HFF-Myc (cell line): ENCODE results near the gene STPG4.

Experiments used
- DNase-seq: peaks from one replicate; pipeline ENCODE4 v3.0.0-alpha.2; 2011; ENCODE audit warnings: low read depth; ENCODE audit errors: extremely low read depth
- H3K4me3 ChIP-seq: replicated peaks from 2 replicates; pipeline ENCODE4 v1.5.1; 2011; ENCODE audit warnings: low read depth, mild to moderate bottlenecking, control low read depth, low read length
- TF ChIP-seq, protein P1 (sequence below): IDR thresholded peaks from 2 replicates; pipeline ENCODE4 v1.5.1; 2012; ENCODE audit warnings: mild to moderate bottlenecking, low read depth, low read length, control low read depth; ENCODE audit errors: missing control alignments

The STPG4 gene

DNA sequence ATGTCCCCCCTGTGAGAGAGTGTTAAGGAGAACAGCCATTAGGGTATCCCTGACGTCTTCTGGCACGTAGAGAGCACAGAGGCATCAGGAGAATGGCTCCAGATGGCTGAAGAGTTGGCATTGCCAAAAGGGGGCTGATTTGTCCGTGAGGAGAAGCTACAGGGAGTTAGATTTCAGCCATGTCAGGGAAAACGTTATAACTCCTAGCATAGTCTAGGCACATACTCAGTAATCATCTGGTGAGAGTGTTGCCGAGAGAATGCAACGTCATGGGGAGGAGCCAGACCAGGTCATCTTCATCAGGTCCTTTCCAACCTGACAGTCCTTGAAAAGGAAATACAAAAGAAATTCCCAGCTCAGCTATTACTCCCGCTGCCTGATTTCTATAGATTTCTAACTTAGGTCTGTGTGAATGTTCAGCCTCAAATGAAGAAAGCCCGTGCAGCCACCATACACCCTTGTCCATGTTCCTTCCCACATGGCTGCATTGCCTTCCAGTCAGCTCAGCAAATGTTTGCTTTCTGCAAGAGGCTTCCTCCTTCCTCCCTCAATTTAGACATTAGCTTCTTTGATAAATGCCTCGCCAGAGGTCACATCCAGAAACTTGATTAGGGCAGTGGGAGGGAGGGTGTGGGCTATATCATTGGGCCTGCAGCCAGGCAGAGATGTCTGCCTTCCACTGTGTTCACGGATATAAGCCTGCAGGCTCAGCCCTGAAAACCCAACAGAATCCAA lies 93.0 kb downstream of the STPG4 start:
- TF ChIP-seq, protein P1, sequence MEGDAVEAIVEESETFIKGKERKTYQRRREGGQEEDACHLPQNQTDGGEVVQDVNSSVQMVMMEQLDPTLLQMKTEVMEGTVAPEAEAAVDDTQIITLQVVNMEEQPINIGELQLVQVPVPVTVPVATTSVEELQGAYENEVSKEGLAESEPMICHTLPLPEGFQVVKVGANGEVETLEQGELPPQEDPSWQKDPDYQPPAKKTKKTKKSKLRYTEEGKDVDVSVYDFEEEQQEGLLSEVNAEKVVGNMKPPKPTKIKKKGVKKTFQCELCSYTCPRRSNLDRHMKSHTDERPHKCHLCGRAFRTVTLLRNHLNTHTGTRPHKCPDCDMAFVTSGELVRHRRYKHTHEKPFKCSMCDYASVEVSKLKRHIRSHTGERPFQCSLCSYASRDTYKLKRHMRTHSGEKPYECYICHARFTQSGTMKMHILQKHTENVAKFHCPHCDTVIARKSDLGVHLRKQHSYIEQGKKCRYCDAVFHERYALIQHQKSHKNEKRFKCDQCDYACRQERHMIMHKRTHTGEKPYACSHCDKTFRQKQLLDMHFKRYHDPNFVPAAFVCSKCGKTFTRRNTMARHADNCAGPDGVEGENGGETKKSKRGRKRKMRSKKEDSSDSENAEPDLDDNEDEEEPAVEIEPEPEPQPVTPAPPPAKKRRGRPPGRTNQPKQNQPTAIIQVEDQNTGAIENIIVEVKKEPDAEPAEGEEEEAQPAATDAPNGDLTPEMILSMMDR: no peak
- no peak overlapping the region for H3K4me3 ChIP-seq
- DNase-seq: no peak

- TF ChIP-seq, protein P1: no peak
- DNase-seq: no peak
- no peak overlapping the region for H3K4me3 ChIP-seq
Observed at GRCh38 chr2:47060652-47061170, 94.4 kb downstream of the STPG4 start.

DNA sequence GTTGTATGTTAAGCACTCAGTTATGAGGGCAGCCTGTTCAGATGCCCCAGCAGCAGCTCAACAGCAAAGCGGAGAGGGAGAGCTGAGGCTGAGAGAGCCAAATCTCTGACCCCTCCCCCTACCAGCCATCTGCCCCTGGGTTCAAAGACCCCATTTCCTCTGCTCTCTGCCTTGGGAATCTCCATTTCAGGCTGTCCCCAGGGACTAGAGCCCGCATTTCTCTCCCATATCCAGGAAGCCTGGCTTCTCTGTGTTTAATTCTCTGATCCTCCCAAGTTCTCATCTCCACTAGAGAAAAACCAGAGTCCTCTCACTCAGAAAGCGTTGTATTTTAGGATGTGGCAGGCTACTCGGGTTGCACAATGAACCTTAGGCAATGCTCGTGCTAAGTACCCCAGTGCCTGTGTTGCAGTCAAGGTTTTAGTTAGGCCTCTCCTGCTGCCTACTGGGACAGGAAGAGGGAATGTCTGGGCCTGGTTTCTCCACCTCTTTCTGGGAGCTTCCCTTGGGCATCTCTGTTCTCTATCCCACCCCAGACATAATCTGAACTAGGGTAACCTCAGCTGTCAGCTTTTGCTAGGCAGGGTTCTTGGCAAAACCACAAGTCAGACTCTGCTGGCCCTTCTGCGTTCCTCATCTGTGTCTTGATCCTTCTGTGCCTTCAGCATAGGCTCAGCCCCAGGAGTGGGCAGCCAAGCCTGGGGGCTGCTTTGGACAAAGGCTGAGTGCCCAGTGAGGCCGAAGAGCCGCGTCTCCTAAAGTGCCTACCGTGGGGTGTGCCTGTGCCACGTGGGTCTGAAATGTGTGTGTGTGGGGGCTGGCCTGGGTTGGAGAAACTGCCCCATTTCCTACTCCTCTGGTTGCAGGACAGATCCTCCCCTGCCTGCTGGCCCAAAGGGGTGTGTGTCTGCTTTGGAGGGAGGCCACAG lies 96.8 kb downstream of the STPG4 start:
- no peak overlapping the region for H3K4me3 ChIP-seq
- TF ChIP-seq, protein P1: no peak
- DNase-seq: no peak

GRCh38 chr2:47057687-47058002 lies 97.5 kb downstream of the STPG4 start:
- TF ChIP-seq, protein P1: no peak
- DNase-seq: no peak
- H3K4me3 ChIP-seq: no peak overlapping the region

DNA sequence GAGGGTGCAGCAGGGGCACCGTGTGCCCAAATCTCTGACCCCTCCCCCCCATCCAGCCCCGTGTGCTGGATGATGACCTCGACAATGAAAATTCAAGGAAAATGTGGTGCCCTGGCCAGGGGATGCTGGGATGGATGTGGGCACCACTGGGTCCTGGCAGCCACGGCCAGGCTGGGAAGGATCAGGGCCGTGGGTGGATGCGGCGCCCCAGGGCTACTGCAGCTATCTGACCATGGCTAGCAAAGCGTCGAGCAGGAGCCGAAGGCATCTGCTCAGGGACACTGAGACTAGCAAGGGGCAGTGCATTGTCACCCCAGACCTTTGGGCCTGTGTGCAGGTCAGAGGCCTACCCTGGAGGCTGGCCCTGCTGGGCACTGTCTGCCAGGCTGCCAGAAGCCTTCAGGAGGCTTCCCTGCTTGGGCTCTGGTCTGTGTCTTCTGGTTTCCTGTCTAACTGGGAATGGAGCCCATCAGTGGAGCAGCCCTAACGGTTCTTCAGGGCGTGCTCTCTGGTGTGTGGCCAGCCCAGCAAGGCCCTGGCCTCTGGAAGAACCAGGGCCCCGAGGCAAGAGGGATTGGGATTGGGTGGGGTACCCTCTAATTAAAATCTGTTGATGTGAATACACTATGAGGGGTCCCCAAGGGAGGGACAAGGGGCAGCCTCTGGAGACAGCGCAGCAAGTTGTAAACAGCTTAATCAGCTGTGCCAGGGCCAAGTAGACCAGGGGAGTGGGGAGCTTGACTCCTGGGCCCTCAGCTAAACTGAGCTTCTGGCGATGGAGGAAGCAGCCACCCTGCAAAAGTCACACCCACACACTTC lies 98.0 kb downstream of the STPG4 start:
- TF ChIP-seq, protein P1: no peak
- no peak for DNase-seq

DNA sequence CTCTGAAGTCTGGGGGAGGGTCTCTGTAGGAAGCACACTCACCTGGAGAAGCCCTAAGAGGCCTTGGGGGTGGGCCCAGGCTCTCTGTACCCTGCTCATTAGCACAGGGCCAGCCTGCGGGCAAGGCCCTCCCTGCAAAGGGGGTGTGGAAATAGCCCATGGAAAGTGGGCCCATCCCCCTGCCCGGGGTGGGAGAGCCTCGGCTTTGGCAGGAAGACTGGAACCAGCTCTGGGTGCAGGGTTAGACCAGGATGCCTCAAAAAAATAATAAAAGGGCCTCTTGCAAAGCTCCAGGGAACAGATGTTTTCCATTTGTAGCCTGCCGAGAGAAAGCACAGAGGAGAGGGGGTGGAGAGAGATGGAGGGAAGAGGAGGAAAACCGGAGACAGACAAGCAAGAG lies 98.7 kb downstream of the STPG4 start:
- peak; percentile 91 for DNase-seq
- TF ChIP-seq, protein P1: no peak
- H3K4me3 ChIP-seq: no peak overlapping the region

More for the DNA sequence above, 98.0 kb downstream of the STPG4 start:
- no peak overlapping the region for H3K4me3 ChIP-seq
